ENCODE measurements around the gene AP4B1. TPM values are rescaled to one million over a fixed set of nuclear protein-coding genes. Genes with fewer than 3 reads are reported as not detected.

The AP4B1 gene
- total and polyA plus RNA-seq, 9 of the 15 experiments (the other 6 are each of a cell fraction or from before 2014, with no cell fraction given): 15.8 to 36.5 (median 24.6) TPM

DNA sequence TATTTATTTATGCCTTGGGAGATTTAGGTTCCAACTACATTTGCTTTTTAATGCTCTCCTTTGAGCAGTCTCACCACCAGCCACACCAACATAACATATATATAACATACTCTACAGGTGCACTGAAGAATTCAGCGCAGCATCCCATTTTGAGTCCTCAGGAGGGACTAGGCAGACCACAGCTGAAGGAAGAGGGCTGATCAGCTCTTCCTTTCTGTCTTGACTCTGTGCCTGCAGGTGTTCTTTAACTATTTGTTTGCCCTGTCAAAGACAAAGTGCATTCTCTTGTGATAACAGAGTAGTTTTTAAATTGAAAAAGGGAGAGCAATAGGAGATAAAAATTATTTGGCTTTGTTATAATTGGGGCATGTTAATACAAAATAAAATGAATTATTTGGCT lies 41.5 kb upstream of the AP4B1 start:
- no peak overlapping the region for H2AFZ ChIP-seq (ENCODE audit: low read depth, low read length)
- H3K4me3 ChIP-seq: no peak overlapping the region
- H3K27me3 ChIP-seq (ENCODE audit: control insufficient read depth in 2 of 2, insufficient read depth in 2 of 2, low read length in 2 of 2): no peaks in the 10 kb centered on the region
- no peak overlapping the region for H3K9ac ChIP-seq (ENCODE audit: insufficient read depth in 1 of 2, low read depth in 2 of 2, low read length in 2 of 2)
- H3K9me3 ChIP-seq (replicated peaks; ENCODE audit: control insufficient read depth, insufficient read depth, low read depth, low read length): no peaks in the 10 kb centered on the region
- in situ Hi-C loops (cut with MboI): no loop called here
- peaks cover 11 to 27% of the 10 kb centered on the region in 2 experiments; a peak in 4 of 5 replicates for H3K4me1 ChIP-seq (replicated peaks in 1 of 2; ENCODE audit: control insufficient read depth in 2 of 2, insufficient read depth in 2 of 2, low read length in 2 of 2)
- H3K36me3 ChIP-seq (ENCODE audit: control insufficient read depth, insufficient read depth, low read length): peaks cover 45% of the 10 kb centered on the region
- 69% methylated on average over 1 of the region's 1 CpG for WGBS (ENCODE audit: insufficient coverage, low coverage, missing lambda C conversion rate)
- no peaks in the 10 kb centered on the region for H4K20me1 ChIP-seq (replicated peaks; ENCODE audit: control insufficient read depth, insufficient read depth, low read length)
- intact Hi-C loops (cut with micrococcal nuclease): loop anchor here (5.0 kb wide), 1 partner anchor 109 kb away; no protein-coding TSS in a partner anchor
- CTCF ChIA-PET (ENCODE audit: low intra/inter-chr PET ratio): no interaction called here
- POLR2A ChIA-PET: interaction anchor here (0.7 to 5.3 kb wide), 8 partner anchors 8 to 873 kb away, joined by 3 to 65 read pairs (median 5); partner anchors contain the start of genes HIPK1 and LRIG2
- FAIRE-seq (no peak), ATAC-seq (peak; percentile 18; the same call in 1 of the 3 replicates), DNase-seq (ENCODE audit: extremely low read depth in 1 of 4, low spot score in 3 of 4) (no peak)
- no peak overlapping the region for H3K4me2 ChIP-seq (ENCODE audit: insufficient read depth, low read length)
- H3K9me1 ChIP-seq (ENCODE audit: control insufficient read depth, insufficient read depth, low read length): no peaks in the 10 kb centered on the region
- no TSS peak for BruUV-seq (replicated peaks)
- peaks cover 91% of the 10 kb centered on the region for H3K79me2 ChIP-seq (ENCODE audit: control insufficient read depth, insufficient read depth, low read length)
- no peak overlapping the region for H3K27ac ChIP-seq (ENCODE audit: extremely low read depth, low read depth, low read length)
- no peak for TF ChIP-seq ZNF445 (CRISPR knock-in tag; IDR thresholded peaks at IDR 0.05; ENCODE audit: low read depth)
- TF ChIP-seq KAT8 (IDR thresholded peaks at IDR 0.05; ENCODE audit: low read depth): no peak
- TF ChIP-seq ZNF507 (tag; conservative IDR thresholded peaks at IDR 0.05): no peak
- TF ChIP-seq PTRF (tag; IDR thresholded peaks at IDR 0.05): no peak
- no peak for TF ChIP-seq CC2D1A (IDR thresholded peaks at IDR 0.05)
- no peak for TF ChIP-seq TCF7 (IDR thresholded peaks at IDR 0.05; ENCODE audit: borderline replicate concordance)
- TF ChIP-seq, protein P1, sequence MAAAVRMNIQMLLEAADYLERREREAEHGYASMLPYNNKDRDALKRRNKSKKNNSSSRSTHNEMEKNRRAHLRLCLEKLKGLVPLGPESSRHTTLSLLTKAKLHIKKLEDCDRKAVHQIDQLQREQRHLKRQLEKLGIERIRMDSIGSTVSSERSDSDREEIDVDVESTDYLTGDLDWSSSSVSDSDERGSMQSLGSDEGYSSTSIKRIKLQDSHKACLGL (CRISPR knock-in tag; IDR thresholded peaks at IDR 0.05; ENCODE audit: borderline replicate concordance, poor library complexity, severe bottlenecking): no peak
- TF ChIP-seq, protein P2, sequence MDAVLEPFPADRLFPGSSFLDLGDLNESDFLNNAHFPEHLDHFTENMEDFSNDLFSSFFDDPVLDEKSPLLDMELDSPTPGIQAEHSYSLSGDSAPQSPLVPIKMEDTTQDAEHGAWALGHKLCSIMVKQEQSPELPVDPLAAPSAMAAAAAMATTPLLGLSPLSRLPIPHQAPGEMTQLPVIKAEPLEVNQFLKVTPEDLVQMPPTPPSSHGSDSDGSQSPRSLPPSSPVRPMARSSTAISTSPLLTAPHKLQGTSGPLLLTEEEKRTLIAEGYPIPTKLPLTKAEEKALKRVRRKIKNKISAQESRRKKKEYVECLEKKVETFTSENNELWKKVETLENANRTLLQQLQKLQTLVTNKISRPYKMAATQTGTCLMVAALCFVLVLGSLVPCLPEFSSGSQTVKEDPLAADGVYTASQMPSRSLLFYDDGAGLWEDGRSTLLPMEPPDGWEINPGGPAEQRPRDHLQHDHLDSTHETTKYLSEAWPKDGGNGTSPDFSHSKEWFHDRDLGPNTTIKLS (IDR thresholded peaks at IDR 0.05; ENCODE audit: borderline replicate concordance, low read depth): no peak
- TF ChIP-seq, protein P3, sequence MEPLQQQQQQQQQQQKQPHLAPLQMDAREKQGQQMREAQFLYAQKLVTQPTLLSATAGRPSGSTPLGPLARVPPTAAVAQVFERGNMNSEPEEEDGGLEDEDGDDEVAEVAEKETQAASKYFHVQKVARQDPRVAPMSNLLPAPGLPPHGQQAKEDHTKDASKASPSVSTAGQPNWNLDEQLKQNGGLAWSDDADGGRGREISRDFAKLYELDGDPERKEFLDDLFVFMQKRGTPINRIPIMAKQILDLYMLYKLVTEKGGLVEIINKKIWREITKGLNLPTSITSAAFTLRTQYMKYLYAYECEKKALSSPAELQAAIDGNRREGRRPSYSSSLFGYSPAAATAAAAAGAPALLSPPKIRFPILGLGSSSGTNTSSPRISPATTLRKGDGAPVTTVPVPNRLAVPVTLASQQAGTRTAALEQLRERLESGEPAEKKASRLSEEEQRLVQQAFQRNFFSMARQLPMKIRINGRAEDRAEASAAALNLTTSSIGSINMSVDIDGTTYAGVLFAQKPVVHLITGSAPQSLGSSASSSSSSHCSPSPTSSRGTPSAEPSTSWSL (CRISPR knock-in tag; IDR thresholded peaks at IDR 0.05; ENCODE audit: borderline replicate concordance): no peak
- TF ChIP-seq ZNF23 (CRISPR knock-in tag; IDR thresholded peaks at IDR 0.05): no peak
- TF ChIP-seq, protein P4, sequence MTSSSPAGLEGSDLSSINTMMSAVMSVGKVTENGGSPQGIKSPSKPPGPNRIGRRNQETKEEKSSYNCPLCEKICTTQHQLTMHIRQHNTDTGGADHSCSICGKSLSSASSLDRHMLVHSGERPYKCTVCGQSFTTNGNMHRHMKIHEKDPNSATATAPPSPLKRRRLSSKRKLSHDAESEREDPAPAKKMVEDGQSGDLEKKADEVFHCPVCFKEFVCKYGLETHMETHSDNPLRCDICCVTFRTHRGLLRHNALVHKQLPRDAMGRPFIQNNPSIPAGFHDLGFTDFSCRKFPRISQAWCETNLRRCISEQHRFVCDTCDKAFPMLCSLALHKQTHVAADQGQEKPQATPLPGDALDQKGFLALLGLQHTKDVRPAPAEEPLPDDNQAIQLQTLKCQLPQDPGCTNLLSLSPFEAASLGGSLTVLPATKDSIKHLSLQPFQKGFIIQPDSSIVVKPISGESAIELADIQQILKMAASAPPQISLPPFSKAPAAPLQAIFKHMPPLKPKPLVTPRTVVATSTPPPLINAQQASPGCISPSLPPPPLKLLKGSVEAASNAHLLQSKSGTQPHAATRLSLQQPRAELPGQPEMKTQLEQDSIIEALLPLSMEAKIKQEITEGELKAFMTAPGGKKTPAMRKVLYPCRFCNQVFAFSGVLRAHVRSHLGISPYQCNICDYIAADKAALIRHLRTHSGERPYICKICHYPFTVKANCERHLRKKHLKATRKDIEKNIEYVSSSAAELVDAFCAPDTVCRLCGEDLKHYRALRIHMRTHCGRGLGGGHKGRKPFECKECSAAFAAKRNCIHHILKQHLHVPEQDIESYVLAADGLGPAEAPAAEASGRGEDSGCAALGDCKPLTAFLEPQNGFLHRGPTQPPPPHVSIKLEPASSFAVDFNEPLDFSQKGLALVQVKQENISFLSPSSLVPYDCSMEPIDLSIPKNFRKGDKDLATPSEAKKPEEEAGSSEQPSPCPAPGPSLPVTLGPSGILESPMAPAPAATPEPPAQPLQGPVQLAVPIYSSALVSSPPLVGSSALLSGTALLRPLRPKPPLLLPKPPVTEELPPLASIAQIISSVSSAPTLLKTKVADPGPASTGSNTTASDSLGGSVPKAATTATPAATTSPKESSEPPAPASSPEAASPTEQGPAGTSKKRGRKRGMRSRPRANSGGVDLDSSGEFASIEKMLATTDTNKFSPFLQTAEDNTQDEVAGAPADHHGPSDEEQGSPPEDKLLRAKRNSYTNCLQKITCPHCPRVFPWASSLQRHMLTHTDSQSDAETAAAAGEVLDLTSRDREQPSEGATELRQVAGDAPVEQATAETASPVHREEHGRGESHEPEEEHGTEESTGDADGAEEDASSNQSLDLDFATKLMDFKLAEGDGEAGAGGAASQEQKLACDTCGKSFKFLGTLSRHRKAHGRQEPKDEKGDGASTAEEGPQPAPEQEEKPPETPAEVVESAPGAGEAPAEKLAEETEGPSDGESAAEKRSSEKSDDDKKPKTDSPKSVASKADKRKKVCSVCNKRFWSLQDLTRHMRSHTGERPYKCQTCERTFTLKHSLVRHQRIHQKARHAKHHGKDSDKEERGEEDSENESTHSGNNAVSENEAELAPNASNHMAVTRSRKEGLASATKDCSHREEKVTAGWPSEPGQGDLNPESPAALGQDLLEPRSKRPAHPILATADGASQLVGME (CRISPR knock-in tag; IDR thresholded peaks at IDR 0.05): no peak

Measured in K562 (cell line).